CD4-positive, CD25-positive, alpha-beta regulatory T cell (primary cell): ENCODE data around the gene SDR42E2. TPM values are rescaled to one million over a fixed set of nuclear protein-coding genes. Genes with fewer than 3 reads are reported as not detected.
"Not testable (repeated sequence)": the region's sequence is repeated elsewhere in the genome, so short reads cannot be mapped to it uniquely, and the experiment has no call there.

ENCODE experiments used
- ATAC-seq, 2 donors: fragments of 150-1000 bp; cut with Tn5 transposase; one replicate each; pipeline ENCODE4 v1.10.0; 2021; ENCODE audit warnings: low read depth in 2 of 2, moderate number of reproducible peaks in 2 of 2, moderate library complexity in 1 of 2
- DNase-seq, 3 donors: peaks; one replicate each; pipeline versions ENCODE4 v3.0.0 to v3.0.0-alpha.2; 2012 to 2022; ENCODE audit warnings: mixed read lengths in 1 of 3
- H3K27ac ChIP-seq: one replicate; pipeline ENCODE4 v1.7.0; 2013; ENCODE audit warnings: mild to moderate bottlenecking, low read length; ENCODE audit not compliant: insufficient read depth, poor library complexity, severe bottlenecking
- H3K27me3 ChIP-seq: one replicate; pipeline ENCODE4 v1.7.0; 2013; ENCODE audit warnings: low read length; ENCODE audit not compliant: control insufficient read depth, insufficient read depth
- H3K36me3 ChIP-seq: one replicate; pipeline ENCODE4 v1.7.0; 2013; ENCODE audit warnings: mild to moderate bottlenecking, low read length, moderate library complexity; ENCODE audit not compliant: control insufficient read depth, insufficient read depth
- H3K4me1 ChIP-seq: 2 replicates; pipeline ENCODE4 v1.7.0; 2013; ENCODE audit warnings: mild to moderate bottlenecking, low read length; ENCODE audit not compliant: insufficient read depth, control insufficient read depth, poor library complexity, severe bottlenecking
- H3K4me3 ChIP-seq: one replicate; pipeline ENCODE4 v1.7.0; 2013; ENCODE audit warnings: low read depth, mild to moderate bottlenecking, low read length, moderate library complexity
- H3K9me3 ChIP-seq, 2 experiments: 1 replicate in 1 of 2; 2 replicates in 1 of 2; pipeline ENCODE4 v1.7.0; 2013; ENCODE audit warnings: low read length in 2 of 2, mild to moderate bottlenecking in 1 of 2, moderate library complexity in 1 of 2; ENCODE audit not compliant: control insufficient read depth in 2 of 2
- H3K27ac Mint-ChIP-seq, 3 donors: one replicate each; pipeline ENCODE4 v1.8.0; 2020 to 2022; ENCODE audit warnings: mild to moderate bottlenecking in 3 of 3, mixed read lengths in 3 of 3, moderate library complexity in 2 of 3
- H3K27me3 Mint-ChIP-seq: one replicate; pipeline ENCODE4 v1.8.0; 2022; ENCODE audit warnings: mild to moderate bottlenecking, mixed read lengths
- H3K36me3 Mint-ChIP-seq: one replicate; pipeline ENCODE4 v1.8.0; 2020; ENCODE audit warnings: mixed read lengths
- H3K4me1 Mint-ChIP-seq, 4 donors: one replicate each; pipeline ENCODE4 v1.8.0; 2020 to 2022; ENCODE audit warnings: mixed read lengths in 4 of 4, mild to moderate bottlenecking in 1 of 4
- H3K4me3 Mint-ChIP-seq, 4 donors: one replicate each; pipeline ENCODE4 v1.8.0; 2020 to 2022; ENCODE audit warnings: mild to moderate bottlenecking in 4 of 4, mixed read lengths in 4 of 4, moderate library complexity in 3 of 4
- H3K9me3 Mint-ChIP-seq, 7 donors: one replicate each; pipeline ENCODE4 v1.8.0; 2020 to 2022; ENCODE audit warnings: mixed read lengths in 7 of 7, mild to moderate bottlenecking in 3 of 7, moderate library complexity in 2 of 7
- polyA plus RNA-seq, 4 donors: library from polyadenylated mRNA; unstranded; fragments of 300-500 nt; fragmentation: Illumina TruSeq; gene quantifications; one replicate each; pipeline ENCODE4 v1.2.3, GENCODE V29; 2021
- total RNA-seq: library from RNA; stranded (reverse); gene quantifications from one replicate; pipeline ENCODE4 v1.2.3, GENCODE V29; 2022

Gene SDR42E2
- total and polyA plus RNA-seq, 5 donors from 2014 or later, result 0.60 to 3.5 (median 0.76) TPM

DNA sequence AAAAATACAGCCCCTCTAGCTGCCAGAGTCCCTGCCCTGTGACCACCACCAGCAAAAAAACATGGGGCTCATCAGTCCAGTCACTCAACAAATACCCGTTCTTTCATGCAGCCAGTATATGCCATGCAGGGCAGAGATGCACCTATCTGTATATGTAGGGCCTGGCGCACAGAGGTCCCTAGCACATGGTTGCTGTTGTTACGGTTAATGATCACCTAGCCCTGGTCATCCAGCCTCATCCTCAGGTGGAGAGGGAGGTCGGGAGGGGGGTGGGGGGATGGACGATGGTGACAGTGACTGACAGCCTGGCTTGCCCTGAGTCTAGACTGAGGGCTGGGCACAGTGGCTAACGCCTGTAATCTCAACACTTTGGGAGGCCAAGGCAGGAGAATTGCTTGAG, 1.5 kb downstream of the SDR42E2 start:
- Histone ChIP-seq H3K36me3 (no peaks in the 10 kb centered on the region), H3K27ac (no peak overlapping the region), H3K27me3 (peaks cover 18% of the 10 kb centered on the region), H3K4me3 (no peak overlapping the region), H3K9me3 (no peaks in the 10 kb centered on the region), H3K4me1 (peaks cover 10% of the 10 kb centered on the region)
- no peak overlapping the region for H3K27ac Mint-ChIP-seq
- H3K27me3 Mint-ChIP-seq, result peaks cover 23% of the 10 kb centered on the region
- peaks cover 0 to 12% (median 5%) of the 10 kb centered on the region in 4 donors for H3K4me1 Mint-ChIP-seq
- no peak for DNase-seq
- ATAC-seq, result no peak
- peaks cover 0 to 5% (median 0%) of the 10 kb centered on the region in 7 donors for H3K9me3 Mint-ChIP-seq
- peaks cover 5% of the 10 kb centered on the region for H3K36me3 Mint-ChIP-seq
- H3K4me3 Mint-ChIP-seq, result no peak overlapping the region

DNA sequence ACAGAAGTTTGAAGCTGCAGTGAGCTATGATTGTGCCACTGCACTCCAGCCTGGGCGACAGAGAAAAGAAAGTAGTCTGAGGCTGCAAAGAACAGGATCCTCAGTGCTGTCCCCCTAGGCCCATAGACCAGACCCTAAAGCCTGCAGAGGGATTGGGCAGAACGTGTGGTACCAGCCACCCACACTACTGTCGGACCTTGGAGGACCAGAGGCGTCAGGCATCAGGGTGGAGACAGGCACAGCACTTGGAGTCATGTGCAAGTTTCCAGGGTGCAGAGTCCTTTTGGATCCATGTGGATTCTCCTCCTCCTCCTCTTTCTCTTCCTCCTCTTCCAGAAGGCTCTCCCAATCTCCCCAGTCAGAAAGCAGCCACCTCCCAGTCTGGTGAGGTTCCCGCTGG, 2.2 kb downstream of the SDR42E2 start:
- peaks cover 19% of the 10 kb centered on the region for H3K27me3 Mint-ChIP-seq
- H3K27me3 ChIP-seq, result peaks cover 18% of the 10 kb centered on the region
- H3K4me1 Mint-ChIP-seq, result peaks cover 0 to 12% (median 5%) of the 10 kb centered on the region in 4 donors
- H3K4me3 ChIP-seq, result no peak overlapping the region
- H3K4me3 Mint-ChIP-seq, result no peak overlapping the region
- H3K4me1 ChIP-seq, result peaks cover 10% of the 10 kb centered on the region
- H3K27ac Mint-ChIP-seq, result no peak overlapping the region
- H3K27ac ChIP-seq, result no peak overlapping the region
- DNase-seq, result no peak
- peaks cover 5% of the 10 kb centered on the region for H3K36me3 Mint-ChIP-seq
- no peaks in the 10 kb centered on the region for H3K36me3 ChIP-seq
- H3K9me3 Mint-ChIP-seq, result peaks cover 0 to 5% (median 0%) of the 10 kb centered on the region in 7 donors
- ATAC-seq, result no peak
- H3K9me3 ChIP-seq, result no peaks in the 10 kb centered on the region

DNA sequence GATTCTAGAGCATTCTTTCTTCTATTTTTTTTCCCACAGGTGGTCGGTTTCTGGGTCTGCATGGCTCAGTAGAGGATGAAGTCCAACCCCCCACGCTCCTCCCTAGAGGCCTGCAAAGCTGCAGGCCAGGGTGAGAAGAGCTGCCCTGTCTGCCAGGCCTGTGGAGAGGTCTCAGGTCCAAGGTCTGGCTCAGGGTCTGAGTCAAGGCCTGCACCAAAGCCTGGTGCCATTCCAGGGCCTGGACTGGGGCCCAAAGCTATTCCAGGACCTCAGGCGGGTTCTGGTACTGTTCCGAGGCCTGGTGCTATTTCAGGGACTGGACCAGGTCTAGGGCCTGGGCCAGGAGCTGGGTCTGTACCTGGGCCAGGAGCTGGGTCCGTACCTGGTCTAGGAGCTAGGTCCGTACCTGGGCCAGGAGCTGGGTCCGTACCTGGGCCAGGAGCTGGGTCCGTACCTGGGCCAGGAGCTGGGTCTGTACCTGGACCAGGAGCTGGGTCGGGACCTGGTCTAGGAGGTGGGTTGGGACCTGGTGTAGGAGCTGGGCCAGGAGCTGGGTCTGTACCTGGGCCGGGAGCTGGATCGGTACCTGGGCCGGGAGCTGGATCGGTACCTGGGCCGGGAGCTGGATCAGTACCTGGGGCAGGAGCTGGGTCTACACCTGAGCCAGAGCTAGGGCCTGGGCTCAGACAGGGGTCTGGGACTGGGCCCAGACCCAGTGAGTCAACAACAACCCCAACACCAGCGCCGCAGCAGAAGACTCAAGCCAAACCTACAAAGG, 3.4 kb downstream of the SDR42E2 start:
- Histone ChIP-seq H3K9me3 (no peaks in the 10 kb centered on the region), H3K4me1 (peaks cover 10% of the 10 kb centered on the region), H3K36me3 (no peaks in the 10 kb centered on the region), H3K4me3 (no peak overlapping the region), H3K27me3 (peaks cover 7% of the 10 kb centered on the region), H3K27ac (no peak overlapping the region)
- Mint-ChIP-seq H3K4me1 (peaks cover 0 to 12% (median 5%) of the 10 kb centered on the region in 4 donors), H3K36me3 (peaks cover 5% of the 10 kb centered on the region), H3K27ac (no peak overlapping the region), H3K27me3 (peaks cover 14% of the 10 kb centered on the region), H3K4me3 (no peak overlapping the region), H3K9me3 (peaks cover 0 to 5% (median 0%) of the 10 kb centered on the region in 7 donors)
- DNase-seq, result no peak
- ATAC-seq, result no peak

DNA sequence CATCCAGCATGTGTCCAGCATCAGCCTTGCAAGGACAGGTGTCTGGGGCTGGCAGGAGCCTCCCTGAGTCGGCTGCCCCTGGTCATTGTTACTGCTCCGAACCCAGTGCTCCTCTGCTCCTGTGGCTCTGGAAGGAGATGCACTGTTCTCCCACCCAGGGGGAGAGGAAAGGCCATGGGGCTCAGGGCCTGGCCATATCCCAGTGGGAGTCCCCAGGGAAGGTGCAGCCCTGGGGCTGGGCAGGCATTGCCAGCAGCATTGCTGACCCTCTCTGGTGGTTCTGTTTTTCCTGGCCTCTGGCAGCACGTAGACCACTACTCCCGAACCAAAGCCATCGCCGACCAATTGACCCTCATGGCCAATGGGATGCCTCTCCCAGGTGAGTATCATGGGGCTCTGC, 9.6 kb downstream of the SDR42E2 start:
- peaks cover 0 to 3% (median 0%) of the 10 kb centered on the region in 4 donors for H3K4me1 Mint-ChIP-seq
- Histone ChIP-seq H3K4me3 (no peak overlapping the region), H3K27me3 (no peaks in the 10 kb centered on the region), H3K9me3 (no peaks in the 10 kb centered on the region), H3K36me3 (no peaks in the 10 kb centered on the region), H3K4me1 (no peaks in the 10 kb centered on the region), H3K27ac (no peak overlapping the region)
- DNase-seq, result no peak
- no peaks in the 10 kb centered on the region for H3K36me3 Mint-ChIP-seq
- H3K27me3 Mint-ChIP-seq, result no peaks in the 10 kb centered on the region
- H3K27ac Mint-ChIP-seq, result no peak overlapping the region
- no peak overlapping the region for H3K4me3 Mint-ChIP-seq
- H3K9me3 Mint-ChIP-seq, result no peaks in the 10 kb centered on the region
- no peak for ATAC-seq

DNA sequence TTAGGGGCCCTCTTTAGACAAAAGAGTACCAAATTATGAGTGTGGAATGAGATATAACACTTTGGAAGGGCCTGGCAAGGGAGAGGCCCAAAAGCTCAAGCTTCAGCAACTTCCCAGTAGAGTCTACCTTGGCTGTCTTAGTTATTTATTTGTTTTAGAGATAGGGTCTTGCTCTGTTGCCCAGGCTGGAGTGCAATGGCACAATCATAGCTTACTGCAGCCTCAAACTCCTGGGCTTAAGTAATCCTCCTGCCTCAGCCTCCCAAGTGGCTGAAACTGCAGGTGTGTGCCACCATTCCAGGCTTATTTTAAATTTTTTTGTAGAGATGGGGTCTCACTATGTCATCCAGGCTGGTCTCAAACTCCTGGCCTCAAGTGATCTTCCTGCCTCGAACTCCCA, 10.3 kb downstream of the SDR42E2 start:
- not testable (repeated sequence) for H3K36me3 ChIP-seq

DNA sequence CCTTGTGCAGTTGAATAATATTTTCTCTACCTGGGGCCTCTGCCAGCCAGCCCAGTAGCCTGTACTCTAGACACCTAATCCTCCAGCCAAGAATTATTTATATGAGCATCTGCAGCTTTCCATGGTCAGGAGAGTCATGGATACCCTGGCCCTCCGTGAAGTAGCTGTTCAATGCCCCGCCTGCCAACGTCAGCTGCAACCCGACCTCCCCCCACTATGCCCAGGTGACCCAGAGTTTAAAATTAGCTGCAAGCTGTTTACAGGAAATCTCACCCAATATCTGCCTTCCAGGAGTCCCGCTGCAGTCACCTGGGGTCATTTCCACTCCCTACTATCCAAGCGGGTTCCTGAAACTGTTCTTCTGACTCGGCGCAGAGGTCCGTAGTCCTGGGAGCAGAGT, 12.3 kb downstream of the SDR42E2 start:
- no peaks in the 10 kb centered on the region for H3K36me3 ChIP-seq
- no peaks in the 10 kb centered on the region for H3K27me3 Mint-ChIP-seq
- no peaks in the 10 kb centered on the region for H3K9me3 ChIP-seq
- ATAC-seq, result no peak
- H3K27ac Mint-ChIP-seq, result no peak overlapping the region
- no peaks in the 10 kb centered on the region for H3K4me1 ChIP-seq
- no peak overlapping the region for H3K4me3 Mint-ChIP-seq
- DNase-seq, result no peak
- peaks cover 0 to 3% (median 0%) of the 10 kb centered on the region in 4 donors for H3K4me1 Mint-ChIP-seq
- no peaks in the 10 kb centered on the region for H3K36me3 Mint-ChIP-seq
- no peaks in the 10 kb centered on the region for H3K27me3 ChIP-seq
- H3K9me3 Mint-ChIP-seq, result no peaks in the 10 kb centered on the region
- no peak overlapping the region for H3K27ac ChIP-seq
- H3K4me3 ChIP-seq, result no peak overlapping the region

More for the DNA sequence above, 10.3 kb downstream of the SDR42E2 start:
- H3K27ac Mint-ChIP-seq, H3K9me3 Mint-ChIP-seq, ATAC-seq, H3K36me3 Mint-ChIP-seq, H3K4me3 ChIP-seq, H3K9me3 ChIP-seq, DNase-seq, H3K27me3 Mint-ChIP-seq, H3K27me3 ChIP-seq, H3K4me3 Mint-ChIP-seq, H3K4me1 Mint-ChIP-seq, H3K4me1 ChIP-seq, H3K27ac ChIP-seq: not testable (repeated sequence)

DNA sequence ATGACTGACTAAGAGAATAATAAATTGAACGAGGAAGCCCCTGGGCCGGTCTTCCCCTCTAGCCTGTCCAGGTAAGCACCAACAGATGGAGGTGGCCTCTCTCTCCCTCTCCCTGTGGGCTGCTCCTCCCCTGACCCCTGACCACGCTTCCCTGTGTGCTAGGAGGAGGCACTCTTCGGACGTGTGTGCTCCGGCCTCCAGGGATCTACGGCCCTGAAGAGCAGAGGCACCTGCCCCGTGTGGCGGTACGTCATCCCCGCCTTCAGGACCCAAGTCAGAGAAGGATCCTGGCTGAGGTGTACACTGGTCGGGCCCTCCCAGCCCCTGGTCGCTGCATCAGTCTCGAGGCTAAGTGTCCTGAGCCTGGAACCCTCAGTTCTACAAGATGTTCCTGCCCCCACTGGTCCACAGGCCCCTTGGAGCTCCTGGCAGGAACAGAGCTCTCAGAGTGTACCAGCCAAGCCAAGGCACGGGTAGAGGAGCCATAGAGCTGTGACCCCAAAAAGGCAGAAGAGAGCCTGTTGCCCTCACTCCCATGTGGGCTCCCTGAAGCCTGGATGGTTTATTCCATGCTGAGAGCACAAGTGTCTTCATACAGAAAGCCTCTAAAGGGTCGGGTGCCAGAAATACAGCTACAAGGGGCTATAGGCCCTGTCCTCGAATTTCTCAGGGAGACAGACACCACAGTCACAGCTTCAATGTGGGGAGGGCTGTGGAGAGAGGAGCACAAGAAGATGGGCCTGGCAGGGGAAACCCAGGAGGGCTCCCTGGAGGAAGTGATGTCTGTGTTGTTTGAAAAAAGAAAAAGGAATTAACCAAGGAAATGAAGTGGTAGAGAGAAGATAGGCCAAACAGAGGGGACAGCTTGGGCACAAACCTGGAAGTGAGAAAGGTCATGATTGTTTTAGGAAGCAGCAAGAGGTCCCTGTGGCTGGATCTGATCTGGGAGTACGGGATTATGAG, 15.9 kb downstream of the SDR42E2 start:
- Histone ChIP-seq H3K9me3 (no peaks in the 10 kb centered on the region), H3K36me3 (no peaks in the 10 kb centered on the region), H3K4me3 (no peak overlapping the region), H3K27me3 (no peaks in the 10 kb centered on the region), H3K4me1 (no peaks in the 10 kb centered on the region), H3K27ac (no peak overlapping the region)
- Mint-ChIP-seq H3K27me3 (peaks cover 5% of the 10 kb centered on the region), H3K27ac (no peak overlapping the region), H3K36me3 (peaks cover 9% of the 10 kb centered on the region), H3K4me1 (peaks cover 0 to 3% (median 0%) of the 10 kb centered on the region in 4 donors), H3K4me3 (no peak overlapping the region), H3K9me3 (no peaks in the 10 kb centered on the region)
- no peak for DNase-seq
- ATAC-seq, result no peak
